Esophagus muscularis mucosa (tissue), 4 donors: ENCODE results near the gene CDH1. TPM values are rescaled to one million over a fixed set of nuclear protein-coding genes. Genes with fewer than 3 reads are reported as not detected.
A peak's percentile ranks its signal among the peaks of the same experiment; 100 is the strongest.

Experiments used
- DNase-seq: peaks from one replicate; pipeline ENCODE4 v3.0.0-alpha.2; 2017; ENCODE audit errors: extremely low spot score
- H3K27ac ChIP-seq, 4 donors: fragments of 200-600 bp; sonication (generic); replicated peaks in 1 of 4; 1 replicate in 3 of 4; 2 replicates in 1 of 4; pipeline ENCODE4 v1.5.1; 2016 to 2019; ENCODE audit warnings: mild to moderate bottlenecking in 1 of 4
- H3K27me3 ChIP-seq, 4 donors: fragments of 200-600 bp; sonication (generic); one replicate each; pipeline versions ENCODE4 v1.5.1 to v1.6.0; 2016 to 2019
- H3K36me3 ChIP-seq, 4 donors: fragments of 200-600 bp; sonication (generic); one replicate each; pipeline ENCODE4 v1.5.1; 2016 to 2019
- H3K4me1 ChIP-seq, 4 donors: fragments of 200-600 bp; sonication (generic); one replicate each; pipeline ENCODE4 v1.5.1; 2016 to 2019
- H3K4me3 ChIP-seq, 4 donors: fragments of 200-600 bp; sonication (generic); 1 replicate in 2 of 4; 2 replicates in 2 of 4; pipeline ENCODE4 v1.5.1; 2016 to 2019; ENCODE audit warnings: mild to moderate bottlenecking in 4 of 4, moderate library complexity in 1 of 4
- H3K9me3 ChIP-seq, 4 donors: fragments of 200-600 bp; sonication (generic); 1 replicate in 3 of 4; 2 replicates in 1 of 4; pipeline ENCODE4 v1.5.1; 2016 to 2019
- EP300 ChIP-seq: sonication (generic); formaldehyde crosslinking; IDR thresholded peaks from one replicate; pipeline ENCODE4 v1.6.1; 2017; ENCODE audit warnings: antibody characterized with exemption
- POLR2A ChIP-seq: fragments of 450-650 bp; IDR thresholded peaks from one replicate; pipeline ENCODE4 v1.6.1; 2017; ENCODE audit warnings: antibody characterized with exemption, moderate library complexity, mild to moderate bottlenecking, low read depth
- POLR2AphosphoS5 ChIP-seq, 2 donors: sonication (generic); formaldehyde crosslinking; IDR thresholded peaks; one replicate each; pipeline ENCODE4 v1.6.1; 2017; ENCODE audit warnings: antibody characterized with exemption in 2 of 2
- WGBS: methylation state at CpG from one replicate; pipeline ENCODE4 v1.1.5; 2018; 5-methylcytosine and 5-hydroxymethylcytosine counted together
- intact Hi-C: fragments of 100-400 bp; cut with DNase I; formaldehyde crosslinking; loops from one replicate; pipeline ENCODE4 v1.15.1; 2023
- small RNA-seq, 3 donors: library from RNA; depleted of rRNA; stranded (forward); fragments of <200 nt; gene quantifications; one replicate each; pipeline ENCODE3, GENCODE V24; 2016
- total RNA-seq, 4 donors: library from RNA; depleted of rRNA; stranded (reverse); fragments of >200 nt; gene quantifications; one replicate each; pipeline versions ENCODE4 v1.1.0 to v1.2.1, GENCODE V29; 2016
- TF ChIP-seq, protein P1 (sequence below), 3 experiments: fragments of 200-600 bp in 2 of 3; fragments of 450-650 bp in 1 of 3; sonication (generic) in 2 of 3; IDR thresholded peaks; one replicate each; pipeline ENCODE4 v1.5.1; 2017 to 2019; ENCODE audit warnings: antibody characterized with exemption in 3 of 3, mild to moderate bottlenecking in 2 of 3, moderate library complexity in 1 of 3

The CDH1 gene
- total RNA-seq, 4 donors from 2014 or later, result 0.17 to 0.83 (median 0.51) TPM

- TF ChIP-seq POLR2AphosphoS5 (IDR thresholded peaks at IDR 0.05) (no peak), EP300 (no peak), POLR2A (no peak)
- TF ChIP-seq, protein P1, sequence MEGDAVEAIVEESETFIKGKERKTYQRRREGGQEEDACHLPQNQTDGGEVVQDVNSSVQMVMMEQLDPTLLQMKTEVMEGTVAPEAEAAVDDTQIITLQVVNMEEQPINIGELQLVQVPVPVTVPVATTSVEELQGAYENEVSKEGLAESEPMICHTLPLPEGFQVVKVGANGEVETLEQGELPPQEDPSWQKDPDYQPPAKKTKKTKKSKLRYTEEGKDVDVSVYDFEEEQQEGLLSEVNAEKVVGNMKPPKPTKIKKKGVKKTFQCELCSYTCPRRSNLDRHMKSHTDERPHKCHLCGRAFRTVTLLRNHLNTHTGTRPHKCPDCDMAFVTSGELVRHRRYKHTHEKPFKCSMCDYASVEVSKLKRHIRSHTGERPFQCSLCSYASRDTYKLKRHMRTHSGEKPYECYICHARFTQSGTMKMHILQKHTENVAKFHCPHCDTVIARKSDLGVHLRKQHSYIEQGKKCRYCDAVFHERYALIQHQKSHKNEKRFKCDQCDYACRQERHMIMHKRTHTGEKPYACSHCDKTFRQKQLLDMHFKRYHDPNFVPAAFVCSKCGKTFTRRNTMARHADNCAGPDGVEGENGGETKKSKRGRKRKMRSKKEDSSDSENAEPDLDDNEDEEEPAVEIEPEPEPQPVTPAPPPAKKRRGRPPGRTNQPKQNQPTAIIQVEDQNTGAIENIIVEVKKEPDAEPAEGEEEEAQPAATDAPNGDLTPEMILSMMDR (IDR thresholded peaks at IDR 0.05), result no peak
- Histone ChIP-seq H3K4me3 (no peak overlapping the region), H3K36me3 (peaks cover 12 to 45% (median 33%) of the 10 kb centered on the region in 4 donors), H3K4me1 (peaks cover 0 to 32% (median 18%) of the 10 kb centered on the region in 4 donors), H3K9me3 (no peaks in the 10 kb centered on the region), H3K27me3 (no peaks in the 10 kb centered on the region), H3K27ac (peak overlapping the region in 1 of 4 donors; percentile 50)
- DNase-seq, result no peak
- WGBS, result 95% methylated on average over 6 of the region's 6 CpGs
- intact Hi-C loops, result no loop called here
These were observed 146.6 kb downstream of the CDH1 start for GRCh38 chr16:68883685-68884084.

- H3K4me1 ChIP-seq, result peaks cover 0 to 37% (median 21%) of the 10 kb centered on the region in 4 donors
- no peaks in the 10 kb centered on the region for H3K9me3 ChIP-seq
- H3K27me3 ChIP-seq, result no peaks in the 10 kb centered on the region
- intact Hi-C loops, result no loop called here
- H3K4me3 ChIP-seq, result no peak overlapping the region
- peaks cover 12 to 38% (median 27%) of the 10 kb centered on the region in 4 donors for H3K36me3 ChIP-seq
- WGBS, result 48% methylated on average over 1 of the region's 1 CpG
- TF ChIP-seq POLR2AphosphoS5 (IDR thresholded peaks at IDR 0.05), result no peak
- no peak for TF ChIP-seq EP300
- no peak for TF ChIP-seq POLR2A
- TF ChIP-seq, protein P1 (IDR thresholded peaks at IDR 0.05), result no peak
- DNase-seq, result no peak
- H3K27ac ChIP-seq, result peak overlapping the region; percentile 11 to 50 (median 31)
These were observed 147.3 kb downstream of the CDH1 start for GRCh38 chr16:68884401-68884800.

Small RNA genes lying within 50 kb of the gene (small RNA-seq; reads per million reads assigned to genes)
- gene RNA5SP429, result 0 reads per million in 3 donors

Other genes with a start within 250 kb of the CDH1 start
- gene ZFP90, start 198.0 kb upstream of the CDH1 start, total RNA-seq, result 10 to 100 TPM; 27.8 to 31.0 (median 29.5) TPM
- gene CDH3, start 92.0 kb upstream of the CDH1 start, total RNA-seq, result under 1 TPM in 3 of 4 donors, not detected in 1; 0.19 to 0.83 (median 0.75) TPM
- 10 to 100 TPM; 15.7 to 21.3 (median 18.3) TPM for gene TANGO6, start 106.2 kb downstream of the CDH1 start, total RNA-seq